H54 (cell line): ENCODE results near the gene DEFB129.

Experiments used
- DNase-seq: peaks from one replicate; pipeline ENCODE4 v3.0.0; 2011; ENCODE audit warnings: low spot score, mixed read lengths; ENCODE audit not compliant: insufficient read length
- FAIRE-seq: peaks from 3 replicates; lab custom pipeline; 2011; peaks lifted over from hg19 to GRCh38; lab: Jason Lieb, UNC
- POLR2A ChIP-seq: IDR thresholded peaks from 2 replicates; pipeline ENCODE4 v1.6.1; 2011; ENCODE audit warnings: low read depth, mild to moderate bottlenecking, low read length

The DEFB129 gene

GRCh38 chr20:271069-271468 is 44.0 kb downstream of the DEFB129 start:
- no peak for TF ChIP-seq POLR2A
- DNase-seq (no peak), FAIRE-seq (no peak)

- no peak for DNase-seq
- TF ChIP-seq POLR2A: no peak
- FAIRE-seq: no peak
These were observed 44.5 kb downstream of the DEFB129 start for GRCh38 chr20:271528-271927.

DNA sequence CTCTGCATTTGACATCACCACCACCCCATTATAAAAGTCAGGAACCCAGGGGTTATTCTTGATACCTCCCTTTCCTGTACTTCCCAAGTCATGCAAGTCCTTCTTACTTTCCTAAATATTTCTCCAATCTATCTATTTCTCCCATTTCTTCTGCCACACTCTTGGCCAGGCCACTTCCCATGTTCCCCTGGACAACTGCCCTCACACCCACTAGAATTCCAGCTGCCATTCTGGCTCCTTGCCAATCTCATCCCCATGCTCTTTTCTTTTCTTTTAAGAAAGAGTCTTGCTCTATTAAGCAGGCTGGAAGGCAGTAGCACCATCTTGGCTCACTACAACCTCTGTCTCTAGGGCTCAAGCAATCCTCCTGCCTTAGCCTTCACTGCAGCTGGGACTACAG is 45.7 kb downstream of the DEFB129 start:
- TF ChIP-seq POLR2A: no peak
- no peak for FAIRE-seq

DNA sequence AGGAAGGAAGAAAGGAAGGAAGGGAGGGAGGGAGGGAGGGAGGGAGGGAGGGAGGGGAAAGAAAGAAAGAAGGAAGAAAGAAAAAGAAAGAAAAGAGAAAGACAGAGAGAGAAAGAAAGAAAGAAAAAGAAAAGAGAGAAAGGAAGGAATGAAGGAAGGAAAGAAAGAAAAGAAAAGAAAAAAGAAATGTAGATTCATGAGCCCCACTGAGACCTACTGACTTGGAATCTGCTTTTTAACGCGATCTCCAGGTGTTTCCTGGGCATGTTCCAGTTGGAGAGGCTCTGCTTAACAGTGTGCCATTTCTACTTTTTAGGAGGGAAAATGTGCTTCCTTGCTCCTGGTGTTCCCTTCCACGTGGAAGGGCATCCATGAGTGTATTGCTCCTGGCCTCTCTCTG is 46.8 kb downstream of the DEFB129 start:
- no peak for FAIRE-seq
- DNase-seq: no peak
- TF ChIP-seq POLR2A: no peak

More for the DNA sequence above, 45.7 kb downstream of the DEFB129 start:
- DNase-seq: no peak

DNA sequence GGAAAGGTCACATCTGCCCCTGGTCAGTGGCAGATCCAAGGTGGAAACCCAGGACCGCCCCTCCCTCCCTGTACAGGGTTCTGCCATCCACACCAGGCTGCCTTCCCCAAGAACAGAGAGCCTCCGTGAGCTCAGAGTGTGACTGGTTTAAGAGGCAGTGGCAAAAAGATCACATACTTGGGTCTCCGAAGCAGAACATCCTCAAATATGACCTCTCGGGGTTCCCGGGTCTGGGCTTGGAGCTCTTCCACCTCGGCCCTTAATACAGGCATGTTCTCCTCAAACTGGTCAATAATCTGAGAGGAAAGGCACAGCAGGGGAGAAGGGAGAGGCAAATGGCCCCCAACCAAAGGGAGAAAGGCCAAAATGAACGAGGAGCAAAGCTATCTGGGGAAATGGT is 48.7 kb downstream of the DEFB129 start:
- DNase-seq (no peak), FAIRE-seq (no peak)
- no peak for TF ChIP-seq POLR2A

DNA sequence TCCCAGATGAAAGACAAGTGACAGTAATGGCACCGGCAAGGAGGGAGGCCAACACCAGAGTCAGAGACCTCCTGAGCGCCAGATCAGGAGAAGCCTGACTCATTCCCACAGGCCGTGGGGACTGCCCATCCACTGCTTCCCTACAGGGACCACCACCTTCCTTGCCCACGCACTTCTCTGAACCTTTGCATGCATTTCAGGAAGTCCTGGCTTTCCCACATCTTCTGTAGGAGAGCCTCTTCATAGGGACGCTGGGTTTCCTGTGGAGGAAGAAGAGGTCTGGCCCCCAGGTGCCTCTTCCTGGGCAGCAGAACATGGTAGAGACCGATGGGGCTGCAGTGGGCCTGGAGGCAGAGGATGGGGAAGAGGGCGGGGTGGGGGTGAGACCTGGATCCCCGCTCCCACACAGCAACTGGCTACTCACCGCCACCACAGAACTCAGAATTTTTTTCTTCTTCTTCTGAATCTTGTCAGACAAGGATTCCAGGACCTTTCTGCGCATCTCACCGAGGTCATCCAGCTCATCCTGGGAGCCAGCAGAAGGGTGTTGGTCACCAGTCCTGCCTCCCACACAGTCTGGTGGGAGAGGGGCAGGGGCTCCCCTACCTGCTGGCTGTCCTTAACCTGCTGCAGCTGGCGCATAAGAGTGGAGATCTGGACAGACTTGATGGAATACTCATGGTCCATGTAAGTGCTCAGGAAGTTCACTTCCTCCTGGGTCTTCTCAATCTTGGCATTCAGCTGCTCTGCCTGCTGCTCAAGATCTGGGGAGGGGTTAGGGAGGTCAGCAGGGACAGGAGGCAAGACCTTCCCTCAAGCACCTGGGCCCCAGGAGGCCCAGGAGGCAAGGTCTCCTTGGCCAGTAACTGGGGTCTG is 49.8 kb downstream of the DEFB129 start:
- no peak for TF ChIP-seq POLR2A
- no peak for DNase-seq
- no peak for FAIRE-seq

GRCh38 chr20:277496-277781 is 50.4 kb downstream of the DEFB129 start:
- DNase-seq: no peak
- FAIRE-seq: no peak
- TF ChIP-seq POLR2A: no peak

GRCh38 chr20:278181-278580 is 51.1 kb downstream of the DEFB129 start:
- FAIRE-seq (no peak), DNase-seq (no peak)
- no peak for TF ChIP-seq POLR2A

- FAIRE-seq (no peak), DNase-seq (no peak)
- TF ChIP-seq POLR2A: no peak
These were observed 51.8 kb downstream of the DEFB129 start for GRCh38 chr20:278607-279571.
